D721Med (cell line): ENCODE measurements around the gene FNIP1.

Experiments used
- DNase-seq: peaks from one replicate; pipeline ENCODE4 v3.0.0; 2011; ENCODE audit warnings: low spot score; ENCODE audit not compliant: insufficient read length
- FAIRE-seq: peaks from 2 replicates; lab custom pipeline; 2011; peaks lifted over from hg19 to GRCh38; lab: Jason Lieb, UNC
- CTCF ChIP-seq: IDR thresholded peaks from 2 replicates; pipeline ENCODE4 v1.5.1; 2012; ENCODE audit warnings: mild to moderate bottlenecking, control low read depth; ENCODE audit not compliant: insufficient read depth; ENCODE audit errors: missing control alignments

FNIP1 gene

GRCh38 chr5:131794586-131794985 lies 2.2 kb downstream of the FNIP1 start:
- TF ChIP-seq CTCF: no peak
- DNase-seq (no peak), FAIRE-seq (no peak)

- DNase-seq: no peak
- no peak for FAIRE-seq
These were observed 3.9 kb downstream of the FNIP1 start for GRCh38 chr5:131792896-131793295.

DNA sequence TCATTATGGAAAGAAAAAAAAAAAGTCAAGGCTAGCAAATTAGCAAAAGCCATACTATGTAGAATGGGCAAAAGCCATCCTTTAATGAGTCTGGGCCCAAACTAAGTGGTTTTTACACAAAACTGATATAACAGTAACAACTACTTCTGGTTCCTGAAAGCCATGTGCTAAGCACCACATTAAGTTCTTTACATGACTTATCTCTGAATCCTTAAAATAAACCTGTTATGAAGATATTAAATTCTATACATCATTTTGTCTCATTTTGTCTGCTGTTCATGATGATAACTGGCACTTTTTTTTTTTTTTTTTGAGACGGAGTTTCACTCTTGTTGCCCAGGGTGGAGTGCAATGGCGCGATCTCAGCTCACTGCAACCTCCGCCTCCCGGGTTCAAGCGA lies 5.0 kb downstream of the FNIP1 start:
- no peak for FAIRE-seq
- DNase-seq: no peak
- TF ChIP-seq CTCF: no peak

More at GRCh38 chr5:131792896-131793295, 3.9 kb downstream of the FNIP1 start:
- no peak for TF ChIP-seq CTCF

GRCh38 chr5:131790550-131790949 lies 6.3 kb downstream of the FNIP1 start:
- DNase-seq (no peak), FAIRE-seq (no peak)
- TF ChIP-seq CTCF: no peak

DNA sequence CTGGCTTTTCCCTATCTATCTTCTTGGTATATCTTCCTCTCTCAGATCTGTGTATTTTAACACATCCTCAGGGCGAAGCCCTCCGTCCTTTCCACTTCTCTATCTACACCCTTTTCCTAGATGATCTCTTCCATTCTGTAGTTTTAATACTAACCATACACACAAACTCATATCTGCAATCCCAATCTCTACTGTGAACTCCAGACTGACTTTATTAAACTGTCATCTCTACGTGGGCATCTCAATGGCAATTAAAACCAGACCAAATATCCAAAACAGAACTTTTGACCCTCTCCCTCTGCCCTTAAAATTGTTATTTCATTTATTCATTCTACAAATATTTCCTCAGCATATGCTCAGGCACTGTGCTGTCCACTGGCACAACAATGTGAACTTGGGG lies 7.1 kb downstream of the FNIP1 start:
- TF ChIP-seq CTCF: no peak
- FAIRE-seq (no peak), DNase-seq (no peak)

DNA sequence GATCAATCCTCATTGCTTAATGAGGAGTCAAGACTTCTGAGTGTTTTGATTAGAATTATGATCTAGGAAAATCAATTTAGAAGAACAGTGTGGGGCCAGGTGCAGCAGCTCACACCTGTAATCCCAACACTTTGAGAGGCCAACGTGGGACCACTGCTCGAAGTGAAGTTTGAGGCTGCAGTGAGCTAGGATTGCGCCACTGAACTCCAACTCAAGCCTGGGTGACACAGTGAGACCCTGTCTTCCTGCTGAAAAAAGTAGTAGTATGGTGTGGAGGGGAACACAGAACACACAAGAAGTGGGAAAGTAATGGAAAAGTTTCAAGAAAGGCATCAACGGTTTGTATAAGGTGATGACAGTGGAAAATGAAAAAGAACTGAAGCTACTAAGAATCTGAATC lies 9.1 kb downstream of the FNIP1 start:
- no peak for TF ChIP-seq CTCF
- DNase-seq (no peak), FAIRE-seq (no peak)

- DNase-seq (no peak), FAIRE-seq (no peak)
- no peak for TF ChIP-seq CTCF
These were observed 9.7 kb downstream of the FNIP1 start for GRCh38 chr5:131786900-131787692.
